ENCODE measurements around the gene COX7A2L. TPM values are rescaled to one million over a fixed set of nuclear protein-coding genes. Genes with fewer than 3 reads are reported as not detected.

The COX7A2L gene
- total RNA-seq, 3 donors from 2014 or later (not counting 1 experiment from before 2014, with no cell fraction given): 45.8 to 59.1 (median 58.1) TPM

DNA sequence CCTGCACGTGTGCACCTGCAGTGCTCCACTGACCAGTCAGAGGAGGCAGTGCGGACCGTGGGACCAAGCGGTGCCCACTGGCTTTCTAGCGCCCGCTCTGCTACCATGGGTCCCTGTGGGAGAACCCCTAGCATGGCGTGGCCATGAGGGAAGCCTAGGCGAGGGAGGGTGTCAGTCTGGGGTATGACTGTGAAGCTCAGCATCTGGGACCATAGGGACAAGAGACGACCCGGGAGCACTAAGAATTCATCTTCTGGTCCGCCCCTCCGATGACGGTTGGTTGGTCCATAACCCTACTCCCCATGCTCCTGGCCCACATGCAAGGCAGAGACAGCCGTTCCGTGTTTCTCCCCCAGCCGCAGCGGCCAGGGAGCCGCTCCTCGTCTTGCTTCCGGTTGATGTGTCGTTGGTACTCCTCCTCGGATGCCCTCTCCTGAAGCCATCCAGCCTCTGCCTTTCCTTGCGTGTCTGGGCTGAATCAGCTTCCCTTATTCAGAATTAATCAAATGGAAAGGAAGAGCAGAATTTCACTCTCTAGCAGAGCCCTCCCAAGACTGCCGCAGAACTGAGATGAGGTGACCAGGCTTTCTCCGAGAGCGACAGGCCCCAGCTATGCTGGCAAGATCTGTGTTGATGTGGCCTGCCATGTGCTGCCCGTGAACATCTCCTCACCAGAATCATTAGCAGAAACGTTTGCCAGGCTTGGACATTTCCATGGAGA is 23.0 kb downstream of the COX7A2L start:
- no peak overlapping the region for H3K4me3 Mint-ChIP-seq

DNA sequence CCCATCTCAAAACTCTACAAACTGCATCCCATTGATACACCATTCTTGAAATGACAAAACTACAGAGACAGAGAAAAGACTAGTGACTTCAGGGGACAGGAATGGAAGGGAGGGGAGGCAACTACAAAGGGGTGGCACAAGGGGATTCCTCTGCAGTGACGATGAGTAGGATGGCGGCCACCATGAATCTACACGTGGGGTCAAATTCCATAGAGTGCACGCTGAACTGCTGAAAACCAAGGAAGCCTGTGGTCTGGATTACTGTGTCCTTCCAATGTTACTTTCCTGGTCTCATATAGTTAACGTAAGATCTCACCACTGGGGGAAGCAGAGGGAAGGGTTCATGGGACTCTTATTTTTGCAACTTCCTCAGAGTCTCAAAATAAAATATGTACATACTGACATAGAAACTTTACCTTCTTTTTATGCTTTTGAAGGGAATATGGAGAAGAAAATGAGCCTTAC is 23.6 kb downstream of the COX7A2L start:
- Mint-ChIP-seq H3K4me3 (no peak overlapping the region), H3K27ac (no peak overlapping the region), H3K4me1 (peaks cover 18 to 39% of the 10 kb centered on the region in 2 donors), H3K9me3 (no peaks in the 10 kb centered on the region), H3K27me3 (ENCODE audit: low read depth in 2 of 2) (no peaks in the 10 kb centered on the region), H3K36me3 (peaks cover 13% of the 10 kb centered on the region)
- no peaks in the 10 kb centered on the region for H3K9me3 ChIP-seq (ENCODE audit: control insufficient read depth, insufficient read depth, low read length)
- DNase-seq (no peak), ATAC-seq (no peak)
- H3K4me3 ChIP-seq (ENCODE audit: low read length): no peak overlapping the region
- TF ChIP-seq, protein P1, sequence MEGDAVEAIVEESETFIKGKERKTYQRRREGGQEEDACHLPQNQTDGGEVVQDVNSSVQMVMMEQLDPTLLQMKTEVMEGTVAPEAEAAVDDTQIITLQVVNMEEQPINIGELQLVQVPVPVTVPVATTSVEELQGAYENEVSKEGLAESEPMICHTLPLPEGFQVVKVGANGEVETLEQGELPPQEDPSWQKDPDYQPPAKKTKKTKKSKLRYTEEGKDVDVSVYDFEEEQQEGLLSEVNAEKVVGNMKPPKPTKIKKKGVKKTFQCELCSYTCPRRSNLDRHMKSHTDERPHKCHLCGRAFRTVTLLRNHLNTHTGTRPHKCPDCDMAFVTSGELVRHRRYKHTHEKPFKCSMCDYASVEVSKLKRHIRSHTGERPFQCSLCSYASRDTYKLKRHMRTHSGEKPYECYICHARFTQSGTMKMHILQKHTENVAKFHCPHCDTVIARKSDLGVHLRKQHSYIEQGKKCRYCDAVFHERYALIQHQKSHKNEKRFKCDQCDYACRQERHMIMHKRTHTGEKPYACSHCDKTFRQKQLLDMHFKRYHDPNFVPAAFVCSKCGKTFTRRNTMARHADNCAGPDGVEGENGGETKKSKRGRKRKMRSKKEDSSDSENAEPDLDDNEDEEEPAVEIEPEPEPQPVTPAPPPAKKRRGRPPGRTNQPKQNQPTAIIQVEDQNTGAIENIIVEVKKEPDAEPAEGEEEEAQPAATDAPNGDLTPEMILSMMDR (IDR thresholded peaks at IDR 0.05): no peak
- no peak overlapping the region for H3K27ac ChIP-seq (ENCODE audit: low read length)
- H3K4me1 ChIP-seq (ENCODE audit: control insufficient read depth, insufficient read depth, low read length): peaks cover 6% of the 10 kb centered on the region
- intact Hi-C loops (cut with micrococcal nuclease): no loop called here
- H3K36me3 ChIP-seq (ENCODE audit: control insufficient read depth, insufficient read depth, low read length): peaks cover 33% of the 10 kb centered on the region
- no peaks in the 10 kb centered on the region for H3K27me3 ChIP-seq (ENCODE audit: control insufficient read depth, insufficient read depth, low read length)
- WGBS (ENCODE audit: insufficient coverage): 96% methylated on average over 4 of the region's 5 CpGs

More for the DNA sequence above, 23.0 kb downstream of the COX7A2L start:
- Histone ChIP-seq H3K27ac (ENCODE audit: low read length) (no peak overlapping the region), H3K36me3 (ENCODE audit: control insufficient read depth, insufficient read depth, low read length) (peaks cover 27% of the 10 kb centered on the region), H3K4me3 (ENCODE audit: low read length) (no peak overlapping the region), H3K27me3 (ENCODE audit: control insufficient read depth, insufficient read depth, low read length) (no peaks in the 10 kb centered on the region), H3K9me3 (ENCODE audit: control insufficient read depth, insufficient read depth, low read length) (no peaks in the 10 kb centered on the region), H3K4me1 (ENCODE audit: control insufficient read depth, insufficient read depth, low read length) (peaks cover 7% of the 10 kb centered on the region)
- Mint-ChIP-seq H3K27ac (no peak overlapping the region), H3K9me3 (no peaks in the 10 kb centered on the region), H3K27me3 (ENCODE audit: low read depth in 2 of 2) (no peaks in the 10 kb centered on the region), H3K36me3 (peaks cover 7% of the 10 kb centered on the region), H3K4me1 (peaks cover 20 to 41% of the 10 kb centered on the region in 2 donors)
- ATAC-seq (no peak), DNase-seq (no peak)
- intact Hi-C loops (cut with micrococcal nuclease): no loop called here
- 98% methylated on average over 28 of the region's 28 CpGs for WGBS (ENCODE audit: insufficient coverage)
- TF ChIP-seq, protein P1 (IDR thresholded peaks at IDR 0.05): no peak

DNA sequence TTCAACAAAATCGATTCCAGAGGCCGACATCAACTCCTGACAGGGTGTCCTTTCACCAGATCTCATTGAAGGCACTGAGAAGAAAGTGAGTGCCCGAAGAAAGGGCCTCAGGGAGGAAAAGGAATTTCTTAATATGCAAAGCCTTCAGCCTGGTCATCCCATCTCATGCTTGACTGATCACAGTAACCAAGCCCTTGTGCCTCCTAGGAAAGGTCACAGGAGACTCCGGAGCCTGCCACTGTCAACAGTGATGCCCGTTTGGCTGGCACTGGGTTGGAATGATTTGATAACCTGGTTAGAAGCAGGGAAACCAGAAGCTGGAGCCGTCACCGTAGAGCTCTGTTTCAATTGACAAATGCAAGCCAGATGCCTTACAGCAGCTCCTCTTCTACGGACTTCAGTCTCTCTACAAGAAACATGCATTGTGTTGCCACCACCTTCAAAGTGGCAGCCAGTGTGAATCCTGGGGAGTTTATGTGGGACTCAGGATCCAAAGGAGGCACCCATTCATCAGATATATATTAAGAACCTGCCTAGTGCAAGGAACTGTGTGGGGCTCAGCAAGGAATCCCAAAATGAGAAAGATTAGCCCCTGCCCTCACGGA is 24.6 kb downstream of the COX7A2L start:
- WGBS (ENCODE audit: insufficient coverage): 97% methylated on average over 9 of the region's 9 CpGs
- Histone ChIP-seq H3K27me3 (ENCODE audit: control insufficient read depth, insufficient read depth, low read length) (no peaks in the 10 kb centered on the region), H3K9me3 (ENCODE audit: control insufficient read depth, insufficient read depth, low read length) (no peaks in the 10 kb centered on the region), H3K4me1 (ENCODE audit: control insufficient read depth, insufficient read depth, low read length) (no peaks in the 10 kb centered on the region), H3K36me3 (ENCODE audit: control insufficient read depth, insufficient read depth, low read length) (peaks cover 42% of the 10 kb centered on the region), H3K27ac (ENCODE audit: low read length) (no peak overlapping the region), H3K4me3 (ENCODE audit: low read length) (no peak overlapping the region)
- no peak for DNase-seq
- Mint-ChIP-seq H3K36me3 (peaks cover 20% of the 10 kb centered on the region), H3K27me3 (ENCODE audit: low read depth in 2 of 2) (no peaks in the 10 kb centered on the region), H3K4me1 (peaks cover 13 to 30% of the 10 kb centered on the region in 2 donors), H3K4me3 (no peak overlapping the region), H3K9me3 (no peaks in the 10 kb centered on the region), H3K27ac (no peak overlapping the region)
- no peak for ATAC-seq
- TF ChIP-seq, protein P1 (IDR thresholded peaks at IDR 0.05): no peak
- intact Hi-C loops (cut with micrococcal nuclease): no loop called here
